WERI-Rb-1 (cell line): ENCODE results near the gene STARD3.

Source experiments
- DNase-seq: peaks from one replicate; pipeline ENCODE4 v3.0.0-alpha.2; 2020
- H3K27ac ChIP-seq: fragments of 250-450 bp; sonication (Bioruptor Pico); 2 replicates; pipeline ENCODE4 v1.5.1; 2020; ENCODE audit warnings: mild to moderate bottlenecking, moderate library complexity
- H3K27me3 ChIP-seq: fragments of 250-450 bp; sonication (Bioruptor Pico); 2 replicates; pipeline ENCODE4 v1.5.1; 2021; ENCODE audit warnings: mild to moderate bottlenecking, low read depth, moderate library complexity; ENCODE audit not compliant: insufficient read depth, severe bottlenecking
- H3K36me3 ChIP-seq: fragments of 250-450 bp; sonication (Bioruptor Pico); 2 replicates; pipeline ENCODE4 v1.5.1; 2020; ENCODE audit warnings: mild to moderate bottlenecking, moderate library complexity
- H3K4me3 ChIP-seq: 2 replicates; pipeline ENCODE4 v1.5.1; 2011; ENCODE audit warnings: low read depth, mild to moderate bottlenecking, control low read depth, low read length
- H3K9me3 ChIP-seq: fragments of 250-450 bp; sonication (Bioruptor Pico); 2 replicates; pipeline ENCODE4 v1.5.1; 2021; ENCODE audit warnings: mild to moderate bottlenecking, moderate library complexity; ENCODE audit not compliant: severe bottlenecking
- TF ChIP-seq, protein P1 (sequence below): IDR thresholded peaks from 2 replicates; pipeline ENCODE4 v1.5.1; 2011; ENCODE audit warnings: low read depth, mild to moderate bottlenecking, control low read depth, inconsistent platforms, low read length

Gene STARD3

DNA sequence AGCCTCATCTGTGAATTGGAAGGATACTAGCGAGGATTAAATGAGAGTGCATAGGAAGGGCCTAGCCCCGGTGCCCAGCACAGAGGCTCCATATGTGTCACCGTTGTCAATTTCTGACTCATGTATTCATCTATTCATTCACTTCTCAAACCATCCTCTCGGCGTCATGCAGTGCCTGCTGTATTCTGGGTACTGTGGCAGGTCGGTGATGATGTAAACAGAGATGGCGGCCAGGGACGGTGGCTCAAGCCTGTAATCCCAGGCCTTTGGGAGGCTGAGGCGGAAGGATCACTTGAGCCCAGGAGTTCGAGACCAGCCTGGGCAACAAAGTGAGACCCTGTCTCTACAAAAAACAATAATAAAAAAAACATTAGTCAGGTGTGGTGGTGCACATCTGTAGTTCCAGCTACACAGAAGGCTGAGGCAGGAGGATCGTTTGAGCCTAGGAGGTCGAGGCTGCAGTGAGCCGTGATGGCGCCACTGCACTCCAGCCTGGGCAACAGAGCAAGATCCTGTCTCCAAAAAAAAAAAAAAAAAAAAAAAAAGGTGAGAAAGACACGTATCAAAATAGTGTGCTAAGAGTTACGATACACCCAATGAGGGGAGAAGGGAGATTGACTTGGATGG, 14.5 kb upstream of the STARD3 start:
- Histone ChIP-seq H3K27ac (no peak overlapping the region), H3K27me3 (peaks cover 18% of the 10 kb centered on the region), H3K9me3 (no peaks in the 10 kb centered on the region), H3K4me3 (no peak overlapping the region), H3K36me3 (no peaks in the 10 kb centered on the region)
- TF ChIP-seq, protein P1, sequence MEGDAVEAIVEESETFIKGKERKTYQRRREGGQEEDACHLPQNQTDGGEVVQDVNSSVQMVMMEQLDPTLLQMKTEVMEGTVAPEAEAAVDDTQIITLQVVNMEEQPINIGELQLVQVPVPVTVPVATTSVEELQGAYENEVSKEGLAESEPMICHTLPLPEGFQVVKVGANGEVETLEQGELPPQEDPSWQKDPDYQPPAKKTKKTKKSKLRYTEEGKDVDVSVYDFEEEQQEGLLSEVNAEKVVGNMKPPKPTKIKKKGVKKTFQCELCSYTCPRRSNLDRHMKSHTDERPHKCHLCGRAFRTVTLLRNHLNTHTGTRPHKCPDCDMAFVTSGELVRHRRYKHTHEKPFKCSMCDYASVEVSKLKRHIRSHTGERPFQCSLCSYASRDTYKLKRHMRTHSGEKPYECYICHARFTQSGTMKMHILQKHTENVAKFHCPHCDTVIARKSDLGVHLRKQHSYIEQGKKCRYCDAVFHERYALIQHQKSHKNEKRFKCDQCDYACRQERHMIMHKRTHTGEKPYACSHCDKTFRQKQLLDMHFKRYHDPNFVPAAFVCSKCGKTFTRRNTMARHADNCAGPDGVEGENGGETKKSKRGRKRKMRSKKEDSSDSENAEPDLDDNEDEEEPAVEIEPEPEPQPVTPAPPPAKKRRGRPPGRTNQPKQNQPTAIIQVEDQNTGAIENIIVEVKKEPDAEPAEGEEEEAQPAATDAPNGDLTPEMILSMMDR = no peak
- no peak for DNase-seq

DNA sequence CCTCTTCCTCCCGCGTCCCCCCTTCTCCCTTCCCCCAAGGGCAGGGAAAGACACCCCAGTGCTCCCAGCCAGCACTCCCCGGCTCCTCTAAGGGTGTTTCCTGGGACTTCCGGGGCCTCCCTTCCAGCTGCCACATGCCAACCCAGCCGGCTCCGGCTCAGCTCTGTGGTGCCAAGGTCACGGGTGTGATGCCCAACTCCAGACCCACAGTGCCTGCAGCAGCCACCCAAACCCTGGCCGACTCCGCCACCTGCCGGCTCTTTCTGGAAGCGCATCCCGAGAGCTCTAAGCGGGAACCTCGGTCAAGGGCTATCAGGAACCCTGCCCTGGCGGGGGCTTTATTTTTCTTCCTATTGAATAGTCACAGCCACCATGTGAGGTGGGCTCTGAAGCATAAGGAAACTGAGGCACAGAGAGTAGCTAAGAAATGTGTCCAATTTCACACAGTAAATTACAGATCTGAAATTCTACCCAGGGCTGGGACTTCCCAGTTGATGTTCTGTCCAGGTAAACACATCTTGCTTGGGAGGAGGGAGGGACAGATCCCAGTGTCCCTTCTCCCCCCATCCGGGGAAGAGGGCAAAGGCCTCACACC, 13.5 kb upstream of the STARD3 start:
- Histone ChIP-seq H3K27ac (no peak overlapping the region), H3K9me3 (no peaks in the 10 kb centered on the region), H3K27me3 (peaks cover 17% of the 10 kb centered on the region), H3K36me3 (no peaks in the 10 kb centered on the region), H3K4me3 (no peak overlapping the region)
- TF ChIP-seq, protein P1 = peak; percentile 94
- DNase-seq = peak; percentile 91

DNA sequence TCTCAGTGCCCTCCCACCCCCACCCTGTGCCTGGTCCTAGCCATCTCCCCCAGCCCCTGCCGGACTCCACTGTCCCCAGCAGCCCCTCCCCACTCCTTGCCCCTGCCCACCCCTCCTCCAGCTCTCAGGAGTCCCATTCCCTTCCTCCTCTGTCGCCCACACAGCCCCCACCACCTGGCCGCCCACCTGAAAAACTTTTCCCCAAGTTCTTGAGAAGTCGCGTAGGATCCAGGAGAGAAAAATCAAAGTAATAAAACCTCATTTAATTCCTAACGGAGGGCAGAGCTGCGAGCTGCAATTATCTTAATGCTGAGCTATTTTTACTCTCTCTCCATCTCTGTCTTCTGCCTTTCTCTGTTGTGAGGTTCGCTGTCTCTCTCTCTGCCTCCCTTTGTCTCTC, 12.6 kb upstream of the STARD3 start:
- no peaks in the 10 kb centered on the region for H3K36me3 ChIP-seq
- DNase-seq = no peak
- TF ChIP-seq, protein P1 = no peak
- H3K27me3 ChIP-seq = peaks cover 9% of the 10 kb centered on the region
- no peaks in the 10 kb centered on the region for H3K9me3 ChIP-seq
- no peak overlapping the region for H3K4me3 ChIP-seq
- H3K27ac ChIP-seq = no peak overlapping the region

DNA sequence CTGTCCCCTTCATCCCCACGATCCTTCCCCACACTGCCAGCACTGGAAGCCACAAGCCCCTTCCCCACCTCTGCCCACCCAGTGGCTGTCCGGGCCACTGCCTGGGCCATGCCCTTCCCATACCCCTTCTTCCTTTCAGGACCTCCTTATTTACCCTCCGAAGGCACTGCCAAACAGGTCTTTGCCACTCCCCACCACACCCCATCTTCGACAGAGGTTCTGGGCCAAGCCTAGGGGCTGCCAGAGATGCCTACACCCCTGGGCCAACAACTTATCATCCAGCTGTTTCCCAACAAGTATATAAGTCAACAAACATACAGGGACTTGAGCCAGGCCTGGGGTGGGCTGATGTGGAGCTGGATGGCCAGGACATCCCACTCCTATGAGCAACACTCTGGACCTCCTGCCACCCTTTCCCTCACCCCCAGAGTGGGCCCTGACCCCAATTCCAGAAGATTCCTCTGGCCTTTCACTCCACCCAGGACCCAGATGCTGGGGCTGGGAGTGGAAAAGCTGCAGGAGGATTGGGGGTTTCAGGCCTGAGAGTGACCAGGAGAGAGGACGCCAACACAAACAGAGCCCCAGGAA, 11.7 kb upstream of the STARD3 start:
- peaks cover 4% of the 10 kb centered on the region for H3K27me3 ChIP-seq
- no peaks in the 10 kb centered on the region for H3K9me3 ChIP-seq

DNA sequence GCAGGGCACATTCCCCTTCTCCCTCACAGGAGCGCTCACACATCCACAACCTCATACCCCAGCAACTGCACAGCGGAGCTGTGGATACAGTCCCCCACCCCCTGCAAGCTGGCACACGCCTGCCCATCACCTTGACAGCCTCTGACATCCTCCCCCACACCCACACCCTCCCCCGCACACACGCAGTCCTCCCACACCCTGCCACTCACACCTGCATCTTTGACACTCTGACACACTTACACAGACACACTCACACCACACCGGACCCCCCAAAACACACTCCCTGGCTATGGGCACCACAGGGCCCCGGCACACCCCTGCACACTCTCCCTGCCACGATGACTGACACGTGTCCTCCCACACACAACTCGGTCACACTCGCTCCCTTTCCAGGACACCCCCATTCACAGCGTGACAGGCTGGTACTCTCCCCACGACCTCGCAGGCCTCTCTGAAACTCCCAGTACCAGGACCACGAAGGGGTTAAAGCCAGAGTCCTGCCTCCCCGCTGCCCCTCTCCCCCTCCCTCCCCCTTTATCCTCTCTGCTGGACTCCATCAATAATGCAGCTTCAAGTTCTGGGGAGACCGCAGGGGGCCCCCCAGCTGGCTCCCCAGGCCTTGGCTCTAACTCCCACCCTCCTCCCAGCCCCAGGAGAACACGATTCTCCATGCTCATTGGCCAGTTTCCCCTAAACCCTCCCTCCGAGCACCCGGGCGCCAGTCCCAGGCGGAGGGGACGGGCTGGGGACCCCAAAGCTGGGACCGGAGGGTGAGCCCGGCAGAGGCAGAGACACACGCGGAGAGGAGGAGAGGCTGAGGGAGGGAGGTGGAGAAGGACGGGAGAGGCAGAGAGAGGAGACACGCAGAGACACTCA, 10.5 kb upstream of the STARD3 start, which contains the start of gene PPP1R1B:
Gene PPP1R1B (plus strand): TSS at position 782 of the 876 bp plus-strand sequence. CDS start 441 bp downstream, outside the sequence.
- H3K27ac ChIP-seq = no peak within 1 kb of the TSS
- peak; percentile 56 for DNase-seq
- no peaks in the 10 kb centered on the region for H3K36me3 ChIP-seq
- H3K4me3 ChIP-seq = peak within 1 kb of the TSS; percentile 66
- H3K9me3 ChIP-seq = no peaks in the 10 kb centered on the region
- peaks cover 4% of the 10 kb centered on the region for H3K27me3 ChIP-seq
- TF ChIP-seq, protein P1 = no peak

More for the DNA sequence above, 11.7 kb upstream of the STARD3 start:
- H3K36me3 ChIP-seq = no peaks in the 10 kb centered on the region
- TF ChIP-seq, protein P1 = no peak
- DNase-seq = no peak
- H3K27ac ChIP-seq = no peak overlapping the region
- no peak overlapping the region for H3K4me3 ChIP-seq
